Measurements from ENCODE around the gene HMCN1.
"Not testable (repeated sequence)": the region's sequence is repeated elsewhere in the genome, so short reads cannot be mapped to it uniquely, and the experiment has no call there.

GRCh38 chr1:185794495-185794894, 60.3 kb downstream of the HMCN1 start:
- not testable (repeated sequence) for TF ChIP-seq POLR2A, CTCF (IDR thresholded peaks at IDR 0.05)

All from lower leg skin (tissue), 3 donors.